ENCODE data around the gene SFXN5.
A peak's percentile ranks its signal among the peaks of the same experiment; 100 is the strongest.

Gene SFXN5

DNA sequence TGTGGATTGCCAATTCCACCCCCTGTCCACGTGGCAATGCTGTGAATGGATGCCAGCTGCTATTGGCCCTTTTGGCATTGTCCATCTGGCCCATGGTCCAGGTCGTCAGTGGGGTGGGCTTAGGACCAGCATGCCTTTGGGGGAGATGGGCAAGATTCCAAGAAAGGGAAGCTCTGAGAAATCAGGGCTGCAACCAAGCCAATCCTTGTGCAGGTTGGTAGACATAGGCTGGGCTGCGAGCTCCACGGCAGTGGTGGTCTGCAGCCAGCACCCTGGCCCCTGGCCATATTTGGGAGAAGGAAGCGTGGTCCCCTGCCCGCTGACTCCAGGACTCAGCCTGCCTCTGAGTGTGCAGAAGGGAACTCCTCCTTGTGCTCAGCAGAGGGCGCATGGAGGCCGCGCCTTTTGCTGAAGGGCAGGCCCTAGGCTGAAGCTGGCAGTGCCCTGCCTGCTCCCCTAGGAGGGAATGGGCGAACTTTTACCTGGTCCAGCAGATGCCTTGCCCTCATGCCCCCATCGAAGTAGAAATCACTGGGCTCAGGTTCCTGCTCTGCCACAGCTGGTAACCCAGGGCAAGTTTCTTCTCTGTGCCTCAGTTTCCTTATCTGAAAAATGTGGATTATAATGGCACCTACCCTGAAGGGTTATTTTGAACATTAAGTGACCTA lies 178.9 kb downstream of the SFXN5 start:
- H3K9ac ChIP-seq (ENCODE audit: low read length), result no peak overlapping the region
- H4K20me1 ChIP-seq (ENCODE audit: insufficient read depth, low read length), result no peaks in the 10 kb centered on the region
- no peak for TF ChIP-seq EZH2 (IDR thresholded peaks at IDR 0.05; ENCODE audit: borderline replicate concordance, low read length)
- TF ChIP-seq, protein P1, sequence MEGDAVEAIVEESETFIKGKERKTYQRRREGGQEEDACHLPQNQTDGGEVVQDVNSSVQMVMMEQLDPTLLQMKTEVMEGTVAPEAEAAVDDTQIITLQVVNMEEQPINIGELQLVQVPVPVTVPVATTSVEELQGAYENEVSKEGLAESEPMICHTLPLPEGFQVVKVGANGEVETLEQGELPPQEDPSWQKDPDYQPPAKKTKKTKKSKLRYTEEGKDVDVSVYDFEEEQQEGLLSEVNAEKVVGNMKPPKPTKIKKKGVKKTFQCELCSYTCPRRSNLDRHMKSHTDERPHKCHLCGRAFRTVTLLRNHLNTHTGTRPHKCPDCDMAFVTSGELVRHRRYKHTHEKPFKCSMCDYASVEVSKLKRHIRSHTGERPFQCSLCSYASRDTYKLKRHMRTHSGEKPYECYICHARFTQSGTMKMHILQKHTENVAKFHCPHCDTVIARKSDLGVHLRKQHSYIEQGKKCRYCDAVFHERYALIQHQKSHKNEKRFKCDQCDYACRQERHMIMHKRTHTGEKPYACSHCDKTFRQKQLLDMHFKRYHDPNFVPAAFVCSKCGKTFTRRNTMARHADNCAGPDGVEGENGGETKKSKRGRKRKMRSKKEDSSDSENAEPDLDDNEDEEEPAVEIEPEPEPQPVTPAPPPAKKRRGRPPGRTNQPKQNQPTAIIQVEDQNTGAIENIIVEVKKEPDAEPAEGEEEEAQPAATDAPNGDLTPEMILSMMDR (IDR thresholded peaks at IDR 0.05; ENCODE audit: low read length), result peak; percentile 74
- no peak overlapping the region for H3K27ac ChIP-seq (ENCODE audit: low read depth, low read length, poor library complexity, severe bottlenecking)
- H3K27me3 ChIP-seq (ENCODE audit: insufficient read depth, low read length), result no peaks in the 10 kb centered on the region
- no peaks in the 10 kb centered on the region for H3K79me2 ChIP-seq (ENCODE audit: insufficient read depth, low read length)
- H3K4me1 ChIP-seq (ENCODE audit: insufficient read depth, low read length, severe bottlenecking), result no peaks in the 10 kb centered on the region
- no peak overlapping the region for H3K4me2 ChIP-seq (ENCODE audit: low read length)
- no peaks in the 10 kb centered on the region for H3K9me2 ChIP-seq (ENCODE audit: low read depth, low read length)
- H2AFZ ChIP-seq (ENCODE audit: low read length), result no peak overlapping the region
- H3K36me3 ChIP-seq (ENCODE audit: insufficient read depth, low read length), result no peaks in the 10 kb centered on the region
- H3F3A ChIP-seq (ENCODE audit: insufficient read depth, low read length), result no peaks in the 10 kb centered on the region
- H3K4me3 ChIP-seq (ENCODE audit: low read depth, low read length, poor library complexity, severe bottlenecking), result no peak overlapping the region
- no peaks in the 10 kb centered on the region for H3K9me3 ChIP-seq (ENCODE audit: low read length)
